ENCODE results near the gene RBM11.
"Not testable (repeated sequence)": the region's sequence is repeated elsewhere in the genome, so short reads cannot be mapped to it uniquely, and the experiment has no call there.

Gene RBM11, protein sequence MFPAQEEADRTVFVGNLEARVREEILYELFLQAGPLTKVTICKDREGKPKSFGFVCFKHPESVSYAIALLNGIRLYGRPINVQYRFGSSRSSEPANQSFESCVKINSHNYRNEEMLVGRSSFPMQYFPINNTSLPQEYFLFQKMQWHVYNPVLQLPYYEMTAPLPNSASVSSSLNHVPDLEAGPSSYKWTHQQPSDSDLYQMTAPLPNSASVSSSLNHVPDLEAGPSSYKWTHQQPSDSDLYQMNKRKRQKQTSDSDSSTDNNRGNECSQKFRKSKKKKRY

GRCh38 chr21:14215971-14216641, at the start of gene RBM11:
TSS of gene RBM11 (plus strand) at chr21:14216157. CDS start at chr21:14216187, 30 bp downstream.
- peak; percentile 37 for DNase-seq (ENCODE audit: low spot score)

- DNase-seq (ENCODE audit: low spot score) = not testable (repeated sequence)
Measured at GRCh38 chr21:14166463-14167223, 49.3 kb upstream of the RBM11 start.

GRCh38 chr21:14206222-14206621, 9.7 kb upstream of the RBM11 start:
- no peak for DNase-seq (ENCODE audit: low spot score)

GRCh38 chr21:14210738-14211137, 5.2 kb upstream of the RBM11 start, which contains the start of gene LIPI:
TSS of gene LIPI (minus strand) at chr21:14210955. CDS start at chr21:14210845, 110 bp downstream.
- DNase-seq (ENCODE audit: low spot score) = no peak

DNA sequence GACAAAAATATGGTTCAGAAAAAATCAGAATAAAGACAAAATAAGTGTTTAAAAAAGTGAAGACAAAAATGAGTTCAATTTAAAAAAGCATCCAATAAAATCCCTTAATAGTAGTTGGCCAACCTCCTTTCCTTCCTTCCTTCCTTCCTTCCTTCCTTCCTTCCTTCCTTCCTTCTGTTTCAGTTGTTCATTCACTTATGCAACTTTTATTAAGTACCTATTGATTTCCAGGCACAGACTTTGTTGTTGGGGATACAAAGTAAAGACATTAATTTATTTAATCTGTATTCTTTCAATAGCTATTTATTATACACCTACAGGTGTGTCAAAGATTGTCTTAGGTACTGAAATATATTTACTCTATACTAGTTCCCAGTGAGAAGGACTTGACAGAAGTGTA, 2.8 kb upstream of the RBM11 start:
- no peak for DNase-seq (ENCODE audit: low spot score)

DNA sequence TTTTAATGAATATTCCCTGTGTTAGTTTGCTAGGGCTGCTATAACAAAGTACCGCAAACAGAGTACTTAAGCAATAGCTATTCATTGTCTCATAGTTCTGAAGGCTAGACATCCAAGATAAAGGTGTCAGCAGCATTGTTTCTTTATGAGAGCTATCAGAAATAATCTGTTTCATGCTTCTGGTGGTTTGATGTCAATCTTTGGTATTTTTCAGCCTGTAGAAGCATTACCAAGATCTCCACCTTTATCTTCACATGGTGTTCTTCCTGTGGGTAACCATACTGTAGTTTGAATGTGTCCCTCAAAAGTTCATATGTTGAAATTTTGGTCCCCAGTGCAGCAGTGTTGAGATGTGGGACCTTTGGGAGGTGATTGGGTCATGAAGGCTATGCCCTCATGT, 7.4 kb downstream of the RBM11 start:
- DNase-seq (ENCODE audit: low spot score) = no peak

GRCh38 chr21:14229399-14229798, 13.4 kb downstream of the RBM11 start:
- no peak for DNase-seq (ENCODE audit: low spot score)

- DNase-seq (ENCODE audit: low spot score) = no peak
Measured at GRCh38 chr21:14235101-14235500, 19.1 kb downstream of the RBM11 start.

DNA sequence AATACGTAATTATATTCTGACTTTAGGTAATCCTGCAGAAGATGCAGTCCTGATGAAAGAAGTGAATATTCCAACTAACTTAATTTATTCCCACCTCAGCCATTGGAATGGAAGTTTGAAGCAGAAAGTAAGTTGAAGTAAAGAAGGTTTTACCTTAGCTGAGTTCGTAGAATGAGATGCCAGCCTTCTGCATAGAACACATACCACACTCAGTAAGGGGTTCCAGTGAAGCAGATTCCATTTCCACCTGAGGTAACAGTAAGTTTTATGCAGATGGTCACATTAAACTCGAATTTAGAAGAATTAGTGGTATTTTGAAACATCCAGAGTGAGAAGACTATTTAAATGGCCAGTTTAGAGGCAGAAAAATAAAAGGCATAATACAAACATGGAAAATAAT, 20.2 kb downstream of the RBM11 start:
- DNase-seq (ENCODE audit: low spot score) = no peak

- DNase-seq (ENCODE audit: low spot score) = no peak
Measured at GRCh38 chr21:14239281-14239680, 23.3 kb downstream of the RBM11 start.

DNA sequence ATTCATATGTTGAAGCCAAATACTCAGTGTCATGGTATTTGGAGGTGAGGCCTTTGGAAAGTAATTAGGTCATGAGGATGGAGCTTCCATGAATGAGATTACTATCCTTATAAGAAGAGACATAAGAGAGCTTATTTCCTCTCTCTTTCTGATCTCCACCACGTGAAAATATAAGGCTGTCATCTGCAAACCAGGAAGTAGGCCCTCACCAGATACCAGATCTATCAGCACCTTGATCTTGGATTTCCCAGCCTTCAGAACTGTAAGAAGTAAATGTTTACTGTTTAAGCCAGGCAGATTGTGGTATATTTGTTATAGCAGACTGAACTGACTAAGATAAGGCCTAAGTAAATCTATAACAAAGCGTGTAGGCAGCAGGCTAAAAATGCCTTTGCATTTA, 25.3 kb downstream of the RBM11 start:
- no peak for DNase-seq (ENCODE audit: low spot score)

GRCh38 chr21:14243461-14243860, 27.5 kb downstream of the RBM11 start:
- no peak for DNase-seq (ENCODE audit: low spot score)

- DNase-seq (ENCODE audit: low spot score) = no peak
Measured at GRCh38 chr21:14243874-14244273, 27.9 kb downstream of the RBM11 start.

DNA sequence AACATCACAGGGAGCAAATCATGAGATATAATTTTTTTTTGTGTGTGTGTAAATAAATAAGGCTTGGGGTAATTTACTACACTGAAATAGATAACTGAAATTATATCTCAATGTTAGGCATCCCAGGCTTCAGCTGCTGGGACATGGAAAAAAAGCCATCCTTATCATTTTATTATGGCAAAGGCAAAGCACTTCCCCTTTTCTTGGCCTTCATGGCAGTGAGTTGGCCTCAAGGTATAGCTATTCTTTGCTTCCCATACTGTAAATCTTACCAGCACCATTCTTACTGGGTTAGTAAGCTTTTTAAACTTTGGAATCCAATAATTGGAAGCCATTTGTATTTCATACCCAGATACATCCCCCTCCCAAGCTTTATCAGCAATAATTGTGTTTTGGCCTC, 29.0 kb downstream of the RBM11 start:
- no peak for DNase-seq (ENCODE audit: low spot score)

- no peak for DNase-seq (ENCODE audit: low spot score)
Measured at GRCh38 chr21:14245711-14246110, 29.8 kb downstream of the RBM11 start.

- DNase-seq (ENCODE audit: low spot score) = no peak
Measured at GRCh38 chr21:14251336-14251735, 35.4 kb downstream of the RBM11 start.

GRCh38 chr21:14259747-14260146, 43.8 kb downstream of the RBM11 start:
- peak; percentile 41 for DNase-seq (ENCODE audit: low spot score)

DNA sequence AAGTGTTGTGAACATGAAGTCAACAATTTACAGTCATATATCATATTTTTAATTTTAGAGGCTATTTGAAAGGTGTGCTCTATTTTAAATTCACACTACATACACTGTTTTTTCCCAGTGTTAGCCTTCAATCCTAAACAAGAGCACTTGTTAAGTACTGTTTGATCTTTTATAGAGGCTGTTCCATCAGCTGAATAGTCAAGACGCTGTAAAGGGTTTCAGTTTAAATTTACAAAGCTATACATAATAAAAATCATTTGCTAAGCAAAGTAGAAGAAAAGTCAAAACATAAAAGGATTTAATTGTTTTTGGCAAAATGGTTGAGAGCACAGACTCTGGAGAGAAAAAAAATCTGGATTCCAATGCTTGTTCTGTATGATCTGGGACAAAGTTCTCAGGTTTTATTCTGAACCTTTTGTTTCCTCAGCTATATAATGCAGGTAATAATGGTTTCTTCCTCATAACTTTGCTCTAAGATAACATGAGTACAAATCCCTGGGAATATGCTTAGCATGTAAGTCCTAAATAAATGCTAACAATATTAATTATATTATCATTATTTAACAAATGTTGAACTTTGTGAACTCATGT, 44.3 kb downstream of the RBM11 start:
- DNase-seq (ENCODE audit: low spot score) = no peak

DNA sequence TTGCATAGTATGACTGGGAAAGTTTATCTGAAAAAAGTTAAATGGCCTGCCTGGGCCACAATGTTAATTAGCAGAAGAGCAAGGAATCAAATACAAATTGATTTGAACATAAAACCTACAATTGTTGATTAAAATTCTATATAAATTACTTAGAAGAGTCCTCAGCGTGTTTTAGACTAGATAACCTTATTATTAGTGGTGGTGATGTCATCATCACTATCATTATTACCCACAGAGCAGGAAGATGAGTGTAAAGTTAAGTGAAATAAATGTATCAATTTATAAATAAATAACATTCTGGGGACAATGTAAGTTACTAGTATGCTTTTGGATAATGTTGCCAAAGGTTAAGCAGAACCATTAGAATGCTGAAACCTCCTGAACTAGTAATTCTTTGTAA, 46.1 kb downstream of the RBM11 start:
- DNase-seq (ENCODE audit: low spot score) = no peak

GRCh38 chr21:14263879-14264278, 47.9 kb downstream of the RBM11 start:
- DNase-seq (ENCODE audit: low spot score) = no peak

- DNase-seq (ENCODE audit: low spot score) = no peak
Measured at GRCh38 chr21:14265023-14265422, 49.1 kb downstream of the RBM11 start.

DNA sequence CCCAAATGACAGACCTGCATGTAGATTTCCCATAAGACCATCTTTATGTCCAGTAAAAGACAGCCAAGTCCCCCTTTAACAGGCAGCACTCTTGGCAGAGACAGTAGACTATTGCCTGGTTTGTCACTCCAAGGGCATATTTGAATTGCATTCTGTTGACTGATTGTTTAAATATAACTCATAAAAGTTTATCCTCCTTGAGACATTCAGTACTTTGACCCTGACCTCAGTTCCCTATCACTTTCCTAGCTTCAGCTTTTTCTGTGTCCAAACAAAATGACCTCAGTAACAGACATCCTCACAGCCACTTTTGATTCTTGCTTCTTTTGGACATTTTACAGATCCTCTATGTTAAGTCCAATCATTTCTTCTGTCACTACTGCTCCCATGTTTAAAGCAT, 51.1 kb downstream of the RBM11 start:
- DNase-seq (ENCODE audit: low spot score) = no peak

GRCh38 chr21:14270631-14271030, 54.7 kb downstream of the RBM11 start:
- no peak for DNase-seq (ENCODE audit: low spot score)
